HepG2 (cell line): ENCODE measurements around the gene HSPA1L. TPM values are rescaled to one million over a fixed set of nuclear protein-coding genes. Genes with fewer than 3 reads are reported as not detected.

ENCODE experiments used
- KAT8 ChIP-seq: IDR thresholded peaks from 2 replicates; pipeline ENCODE4 v1.6.1; 2016; ENCODE audit warnings: missing genetic modification reagents, missing compliant biosample characterization
- KLF12 ChIP-seq: sonication (generic); formaldehyde crosslinking; IDR thresholded peaks from 2 replicates; pipeline ENCODE4 v1.4.0; 2020; ENCODE audit warnings: missing genetic modification reagents, borderline replicate concordance
- MXD3 ChIP-seq: IDR thresholded peaks from 2 replicates; pipeline ENCODE4 v1.6.1; 2016; ENCODE audit warnings: mild to moderate bottlenecking, missing biosample characterization, missing genetic modification reagents
- NFKB2 ChIP-seq: sonication (generic); formaldehyde crosslinking; IDR thresholded peaks from 2 replicates; pipeline ENCODE4 v1.4.0; 2020; ENCODE audit warnings: missing genetic modification reagents, borderline replicate concordance
- POGK ChIP-seq: sonication (generic); formaldehyde crosslinking; conservative IDR thresholded peaks from 2 replicates; pipeline ENCODE4 v1.8.0; 2022; ENCODE audit warnings: mild to moderate bottlenecking, moderate library complexity, missing genetic modification reagents
- RFXAP ChIP-seq: sonication (generic); formaldehyde crosslinking; IDR thresholded peaks from 2 replicates; pipeline ENCODE4 v1.4.0; 2020; ENCODE audit warnings: missing genetic modification reagents, borderline replicate concordance
- RXRA ChIP-seq: sonication (generic); formaldehyde crosslinking; IDR thresholded peaks from 2 replicates; pipeline ENCODE4 v1.5.1; 2020; ENCODE audit warnings: missing genetic modification reagents
- SAFB2 ChIP-seq: sonication (generic); formaldehyde crosslinking; IDR thresholded peaks from 2 replicates; pipeline ENCODE4 v1.5.1; 2020; ENCODE audit warnings: missing genetic modification reagents, low read depth, mild to moderate bottlenecking, borderline replicate concordance
- SPEN ChIP-seq: sonication (generic); formaldehyde crosslinking; IDR thresholded peaks from 2 replicates; pipeline ENCODE4 v1.5.1; 2020; ENCODE audit warnings: low read depth, mild to moderate bottlenecking, missing genetic modification reagents
- ZNF280D ChIP-seq: sonication (generic); formaldehyde crosslinking; IDR thresholded peaks from 2 replicates; pipeline ENCODE4 v1.5.1; 2020; ENCODE audit warnings: mild to moderate bottlenecking, missing genetic modification reagents
- ZNF512B ChIP-seq: sonication (generic); formaldehyde crosslinking; IDR thresholded peaks from 2 replicates; pipeline ENCODE4 v1.5.1; 2020; ENCODE audit warnings: missing genetic modification reagents, mild to moderate bottlenecking, borderline replicate concordance
- ZNF737 ChIP-seq: sonication (generic); formaldehyde crosslinking; IDR thresholded peaks from 2 replicates; pipeline ENCODE4 v1.5.0; 2020; ENCODE audit warnings: missing genetic modification reagents, mild to moderate bottlenecking, borderline replicate concordance
- ZNF770 ChIP-seq: sonication (generic); formaldehyde crosslinking; IDR thresholded peaks from 2 replicates; pipeline ENCODE4 v1.5.0; 2020; ENCODE audit warnings: mild to moderate bottlenecking, missing genetic modification reagents
- ZNF788 ChIP-seq: sonication (generic); formaldehyde crosslinking; IDR thresholded peaks from 2 replicates; pipeline ENCODE4 v1.5.0; 2020; ENCODE audit warnings: mild to moderate bottlenecking, missing genetic modification reagents, borderline replicate concordance
- ZNF891 ChIP-seq: sonication (generic); formaldehyde crosslinking; IDR thresholded peaks from 2 replicates; pipeline ENCODE4 v1.5.0; 2020; ENCODE audit warnings: mild to moderate bottlenecking, missing genetic modification reagents
- polyA plus RNA-seq, 8 experiments: library from polyadenylated mRNA; depleted of rRNA in 3 of 8; stranded (reverse) in 7 of 8; unstranded in 1 of 8; fragments of >200 nt; fragmentation: Illumina TruSeq in 4 of 8; extraction: Trizol in 4 of 8; gene quantifications; 2 replicates each; pipeline versions ENCODE4 v1.2.1 to v1.2.3, GENCODE V29; 2011 to 2016; ENCODE audit warnings: low read depth in 4 of 8, missing spikeins in 1 of 8, mixed read lengths in 1 of 8; ENCODE audit not compliant: insufficient read depth in 1 of 8
- total RNA-seq, 5 experiments: library from RNA; depleted of rRNA; stranded (reverse); fragments of >200 nt; fragmentation: Illumina TruSeq; extraction: Trizol; gene quantifications; 2 replicates each; pipeline ENCODE4 v1.2.3, GENCODE V29; 2016; ENCODE audit warnings: low read depth in 1 of 5

Gene HSPA1L
- total and polyA plus RNA-seq, 2 of the 13 experiments (the other 11 are each of a cell fraction or from before 2014, with no cell fraction given) = 0.55 to 1.0 TPM

GRCh38 chr6:31821301-31822035 lies 6.4 kb upstream of the HSPA1L start (continued):
- TF ChIP-seq SPEN (CRISPR knock-in tag) (no peak), KLF12 (peak; percentile 51; the same call in 1 of the 2 replicates), SAFB2 (CRISPR knock-in tag) (no peak), ZNF891 (CRISPR knock-in tag) (peak; percentile 52; the same call in 1 of the 2 replicates), RXRA (CRISPR knock-in tag) (peak; percentile 38; the same call in 1 of the 2 replicates), NFKB2 (CRISPR knock-in tag) (peak; percentile 71; the same call in 1 of the 2 replicates), KAT8 (CRISPR knock-in tag) (no peak), MXD3 (CRISPR knock-in tag) (peak; percentile 53; the same call in 1 of the 2 replicates), RFXAP (no peak), ZNF788 (CRISPR knock-in tag) (0 out of 2 replicates have a peak, but pooled peaks have one; percentile 17), ZNF512B (CRISPR knock-in tag) (0 out of 2 replicates have a peak, but pooled peaks have one; percentile 7), ZNF770 (CRISPR knock-in tag) (peak; percentile 97), POGK (peak; percentile 59; the same call in 1 of the 2 replicates), ZNF737 (no peak), ZNF280D (peak; percentile 19; the same call in 1 of the 2 replicates)
